ENCODE results near the gene PKNOX2.

PKNOX2 gene

DNA sequence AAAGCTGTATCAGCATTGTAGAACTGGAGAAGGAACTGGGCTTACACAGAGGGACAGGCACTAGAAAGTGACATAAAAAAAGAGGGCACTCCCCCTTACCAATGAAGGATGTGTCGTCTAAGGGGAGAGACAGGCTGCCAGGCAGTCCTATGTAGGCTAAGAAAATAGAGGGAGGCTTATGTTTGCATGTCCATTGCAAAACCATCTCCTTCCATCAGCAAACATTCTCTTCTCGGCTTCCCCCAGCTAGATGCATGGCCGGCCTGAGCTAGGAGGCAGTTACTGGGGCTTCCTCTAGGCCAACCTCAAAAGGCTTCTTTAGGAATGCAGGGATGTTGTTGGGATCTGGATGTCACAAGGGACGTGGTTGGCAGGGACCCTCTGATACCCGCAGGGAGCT is 139.1 kb downstream of the PKNOX2 start:
- in situ Hi-C loops (cut with HindIII; ENCODE audit: low sequenced_read_pairs): no loop called here

DNA sequence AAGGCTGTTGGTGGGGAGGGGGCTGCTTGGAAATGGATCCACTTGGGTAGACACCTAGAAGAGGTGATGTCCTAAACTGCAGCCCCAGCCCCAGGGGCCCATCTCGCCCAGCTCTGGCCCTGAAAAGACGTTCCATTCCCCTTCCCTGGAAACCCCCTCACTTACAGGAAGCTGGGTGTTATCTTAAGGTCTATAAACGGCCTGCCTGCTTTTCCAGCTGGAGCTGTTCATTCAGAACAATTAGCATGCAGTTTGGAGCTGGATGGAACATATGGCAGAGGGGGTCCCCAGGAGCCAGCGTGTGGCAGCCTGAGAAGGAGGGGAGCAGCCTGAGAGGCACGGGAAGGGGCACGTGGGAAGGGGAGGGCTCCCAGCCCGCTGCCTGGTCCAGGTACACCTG is 139.6 kb downstream of the PKNOX2 start:
- in situ Hi-C loops (cut with HindIII; ENCODE audit: low sequenced_read_pairs): no loop called here

DNA sequence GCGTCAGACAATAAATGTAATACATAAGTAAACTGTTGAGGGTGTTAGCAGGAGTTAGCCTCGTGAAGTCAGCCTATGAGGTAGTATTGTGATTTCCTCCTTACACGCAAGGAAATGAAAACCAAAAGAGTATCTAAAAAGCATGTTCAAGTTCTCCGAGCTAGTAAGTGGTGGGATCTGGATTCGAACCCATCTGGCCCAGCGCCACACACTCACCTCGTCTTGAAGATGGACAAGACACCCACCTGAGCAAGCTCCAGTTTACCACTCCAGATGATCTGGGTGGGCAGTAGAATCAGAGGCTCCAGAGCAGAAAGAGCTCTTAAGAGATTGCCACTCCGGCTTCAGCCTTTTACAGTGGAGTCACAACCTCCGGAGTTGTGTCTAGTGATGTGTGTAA is 140.3 kb downstream of the PKNOX2 start:
- in situ Hi-C loops (cut with HindIII; ENCODE audit: low sequenced_read_pairs): no loop called here

DNA sequence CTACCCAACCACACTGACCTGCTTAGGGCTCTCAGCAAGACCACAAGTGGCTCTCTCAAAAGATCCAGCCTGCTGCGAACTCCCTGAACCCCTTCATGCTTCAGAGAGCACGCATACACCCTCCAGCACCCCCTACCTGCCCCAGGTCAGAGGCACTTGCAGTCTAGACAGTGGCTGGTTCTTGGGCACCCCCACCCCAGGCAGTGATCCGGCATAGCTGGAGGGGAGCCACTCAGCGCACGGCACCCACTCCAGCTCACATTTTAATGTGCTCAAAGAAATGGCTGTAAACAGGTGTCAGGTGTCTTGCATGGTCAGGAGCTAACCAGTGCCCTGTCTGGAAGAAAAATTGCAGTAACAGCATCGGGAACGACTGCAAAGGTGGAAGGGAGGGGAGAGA is 140.8 kb downstream of the PKNOX2 start:
- in situ Hi-C loops (cut with HindIII; ENCODE audit: low sequenced_read_pairs): no loop called here

DNA sequence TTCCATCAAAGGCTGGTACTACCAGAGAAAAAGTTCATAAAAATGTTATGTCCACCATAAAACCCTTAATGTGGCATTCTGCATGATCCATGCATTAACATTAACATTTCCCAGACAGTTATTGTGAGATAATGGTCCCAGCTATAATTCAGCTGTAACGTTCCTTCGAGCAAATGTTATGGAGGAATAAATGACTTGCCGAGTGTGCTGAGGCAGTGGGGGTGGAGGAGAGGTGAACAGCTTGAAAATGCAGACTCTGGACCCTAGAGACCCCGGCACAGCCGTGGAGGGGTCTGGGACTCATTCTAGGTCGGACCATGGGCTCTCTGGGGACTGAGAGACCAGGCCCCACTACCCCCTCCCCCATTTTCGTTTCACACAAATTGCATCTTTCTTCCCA is 141.9 kb downstream of the PKNOX2 start:
- in situ Hi-C loops (cut with HindIII; ENCODE audit: low sequenced_read_pairs): no loop called here

DNA sequence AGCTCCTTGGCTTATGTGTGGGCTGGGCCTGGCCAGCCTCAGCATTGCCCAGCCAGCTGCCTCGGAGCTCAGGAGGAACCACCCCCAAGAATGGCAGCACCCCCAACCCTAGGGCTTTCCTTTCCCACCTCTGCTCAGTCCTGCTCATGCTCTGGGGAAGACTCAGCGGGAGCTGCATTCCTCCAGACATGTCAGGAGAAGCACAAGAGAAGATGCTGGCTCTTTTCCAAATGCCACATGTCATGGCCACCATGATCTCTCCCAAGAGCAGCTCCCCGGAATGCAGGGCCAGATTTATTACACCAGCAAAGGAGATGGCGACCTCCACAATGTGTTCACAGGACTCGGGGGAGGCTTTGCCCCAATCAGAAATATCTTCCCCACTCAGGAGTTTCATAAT is 143.7 kb downstream of the PKNOX2 start:
- in situ Hi-C loops (cut with HindIII; ENCODE audit: low sequenced_read_pairs): no loop called here

DNA sequence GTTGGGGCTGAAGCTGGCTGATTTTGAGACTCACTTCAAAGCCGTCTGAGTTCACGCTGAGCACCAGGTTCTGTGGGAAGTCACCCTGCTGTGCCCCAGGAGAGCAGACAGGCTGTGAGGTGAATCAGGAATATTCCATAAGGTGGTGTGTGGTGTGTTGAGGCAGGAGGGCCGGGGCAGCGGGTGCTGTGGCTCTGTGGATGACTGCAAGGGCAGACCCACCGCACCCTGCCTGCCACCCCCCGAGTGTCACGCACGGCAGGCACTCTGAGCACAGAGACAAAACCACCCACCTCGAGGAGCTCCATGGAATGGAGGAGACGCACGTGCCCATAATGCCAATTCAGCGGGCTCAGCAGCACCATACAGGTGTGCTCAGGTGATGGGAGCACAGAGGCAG is 147.8 kb downstream of the PKNOX2 start:
- in situ Hi-C loops (cut with HindIII; ENCODE audit: low sequenced_read_pairs): no loop called here

DNA sequence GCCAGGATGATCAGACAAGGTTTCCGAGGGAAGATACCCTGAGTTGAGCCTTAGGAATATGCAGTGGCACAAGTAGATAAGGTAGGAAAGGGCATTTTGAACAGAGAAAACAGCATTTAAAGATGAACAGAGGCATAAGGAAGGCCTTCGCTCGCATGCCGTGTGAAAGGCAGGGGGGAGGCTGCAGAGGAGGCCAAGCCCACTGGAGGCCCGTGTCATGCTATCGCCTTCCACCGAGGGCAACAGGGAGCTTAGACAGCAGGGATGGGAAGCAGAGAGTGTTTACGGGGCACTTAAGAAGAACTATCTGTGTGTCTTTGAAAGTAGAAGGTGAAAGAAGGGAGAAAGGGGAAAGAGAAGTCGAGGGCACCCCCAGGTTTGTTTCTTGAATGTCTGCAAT is 148.3 kb downstream of the PKNOX2 start:
- in situ Hi-C loops (cut with HindIII; ENCODE audit: low sequenced_read_pairs): no loop called here

DNA sequence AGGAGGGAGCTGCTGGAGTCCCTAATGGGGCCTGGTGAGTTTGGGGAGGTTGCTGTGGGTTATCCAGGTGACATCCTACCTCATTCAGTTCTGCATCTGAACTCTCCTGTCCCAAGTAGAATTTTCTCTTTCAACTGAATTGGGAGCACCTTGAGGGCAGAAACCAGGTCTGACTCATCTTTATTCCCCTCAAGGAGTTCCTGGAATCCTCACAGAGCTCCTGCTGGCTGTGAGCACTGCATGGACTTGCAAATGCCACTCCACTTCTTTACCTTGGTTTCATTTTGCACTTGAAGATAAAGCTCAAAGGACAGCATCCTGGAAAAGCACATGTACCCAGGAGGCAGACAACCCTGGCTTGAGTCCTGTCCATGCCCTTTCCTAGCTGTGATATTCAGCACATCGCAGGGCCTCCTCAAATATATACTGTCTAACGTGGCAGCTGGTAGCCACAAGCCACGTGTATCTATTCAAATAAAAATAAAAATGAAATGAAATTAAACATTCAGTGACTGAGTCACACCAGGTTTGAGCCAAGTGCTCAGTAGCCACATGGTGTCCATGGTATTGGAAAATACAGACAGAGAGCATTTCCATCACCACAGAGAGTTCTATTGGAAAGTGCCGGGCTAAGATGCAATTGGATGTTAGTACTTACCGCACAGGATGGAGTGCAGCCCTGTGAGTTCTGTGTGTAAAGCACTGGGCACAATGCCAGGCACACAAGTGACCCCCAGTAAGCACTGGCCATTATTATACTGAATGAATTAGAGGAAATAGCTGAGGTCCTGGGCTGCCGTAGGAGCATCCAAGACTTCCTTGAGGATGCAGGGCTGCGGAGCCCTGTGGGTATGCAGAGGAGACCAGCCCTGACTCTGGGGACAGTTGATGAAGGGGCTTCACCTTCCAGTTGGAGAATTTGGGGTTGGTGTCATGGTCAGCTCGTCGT is 149.0 kb downstream of the PKNOX2 start:
- in situ Hi-C loops (cut with HindIII; ENCODE audit: low sequenced_read_pairs): no loop called here

DNA sequence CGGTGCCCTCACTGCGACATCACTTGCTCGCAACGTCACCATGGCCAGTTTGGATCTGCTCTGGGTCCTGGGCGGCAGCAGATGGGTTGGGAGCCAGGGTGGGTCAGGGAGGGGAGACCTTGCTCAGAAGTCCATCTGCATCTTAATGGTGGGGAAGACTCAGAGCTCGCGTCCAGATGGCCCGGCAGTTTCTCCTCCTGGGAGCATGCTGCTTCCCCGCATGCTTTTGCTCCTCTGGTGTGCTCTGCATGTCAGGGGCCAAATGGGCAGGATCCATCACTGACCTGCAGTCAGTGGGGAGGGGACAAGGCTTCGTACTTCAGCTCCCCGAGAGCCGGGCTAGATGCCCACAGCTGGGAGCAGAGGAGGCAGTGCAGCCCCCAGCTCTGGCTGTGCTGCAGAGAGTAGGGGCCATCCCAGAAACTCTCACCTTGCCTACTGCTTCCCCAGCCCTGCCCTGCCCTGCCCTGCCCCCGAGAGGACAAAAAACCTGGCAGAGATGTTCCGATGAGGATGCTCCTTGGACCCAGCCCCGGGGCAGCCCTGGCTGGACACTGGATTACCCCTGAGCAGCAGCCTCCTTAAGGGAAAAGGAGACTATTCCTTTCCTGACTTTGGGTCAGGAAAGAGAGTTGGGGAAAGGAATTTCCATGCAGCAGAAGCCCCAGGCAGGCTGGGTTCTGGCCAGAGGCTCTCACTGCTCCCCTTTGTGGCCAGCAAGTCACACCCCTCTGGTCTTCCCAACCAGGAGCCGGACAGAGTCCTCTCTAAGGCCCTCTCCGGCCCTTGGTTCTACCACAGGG is 149.9 kb downstream of the PKNOX2 start:
- in situ Hi-C loops (cut with HindIII; ENCODE audit: low sequenced_read_pairs): no loop called here

DNA sequence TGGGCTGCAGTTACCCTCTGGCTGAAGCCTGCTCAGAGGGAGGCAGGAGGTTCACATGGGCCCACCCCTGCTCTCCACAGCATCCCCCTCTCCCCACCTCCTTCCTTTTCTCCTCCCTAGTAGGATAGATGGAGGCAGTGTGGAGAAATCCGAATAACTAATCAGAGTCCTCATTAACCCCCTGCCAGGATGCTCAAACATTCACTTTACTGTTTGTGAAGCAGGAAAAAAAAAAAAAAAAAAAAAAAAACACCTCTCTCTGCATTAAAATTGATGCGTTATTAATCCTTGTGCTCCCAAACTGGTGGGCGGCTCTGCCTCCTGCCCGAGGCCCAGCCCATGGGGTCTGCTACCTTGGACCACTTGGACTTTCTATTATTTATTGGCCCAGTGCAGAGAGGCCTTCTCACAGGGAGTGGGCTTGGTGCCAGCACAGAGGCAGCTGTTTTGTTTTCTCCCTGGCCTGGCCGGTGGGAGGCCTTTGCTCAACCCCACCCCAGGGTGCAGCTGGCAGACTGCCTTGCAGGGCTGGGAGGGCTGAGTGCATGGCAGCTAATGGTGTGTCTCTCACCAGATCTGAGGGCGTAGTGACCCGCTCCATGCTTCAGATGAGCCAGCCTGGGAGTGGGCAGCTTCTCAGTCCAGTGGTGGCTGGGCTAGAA is 150.7 kb downstream of the PKNOX2 start:
- in situ Hi-C loops (cut with HindIII; ENCODE audit: low sequenced_read_pairs): no loop called here

DNA sequence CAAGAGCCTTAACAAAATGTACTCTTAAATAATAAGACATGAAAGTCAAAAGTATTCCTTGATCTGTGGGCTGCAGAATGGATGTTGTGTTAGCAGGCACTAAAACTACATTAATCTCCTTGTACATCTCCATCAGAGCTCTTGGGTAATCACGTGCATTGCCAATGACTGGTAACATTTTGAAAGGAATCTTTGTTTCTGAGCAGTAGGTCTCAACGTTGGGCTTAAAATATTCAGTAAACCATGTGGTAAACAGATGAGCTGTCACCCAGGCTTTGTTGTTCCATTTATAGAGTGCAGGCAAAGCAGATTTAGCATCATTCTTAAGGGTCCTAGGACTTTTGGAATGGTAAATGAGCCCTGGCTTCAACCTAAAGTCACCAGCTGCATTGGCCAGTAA is 152.9 kb downstream of the PKNOX2 start:
- in situ Hi-C loops (cut with HindIII; ENCODE audit: low sequenced_read_pairs): no loop called here

DNA sequence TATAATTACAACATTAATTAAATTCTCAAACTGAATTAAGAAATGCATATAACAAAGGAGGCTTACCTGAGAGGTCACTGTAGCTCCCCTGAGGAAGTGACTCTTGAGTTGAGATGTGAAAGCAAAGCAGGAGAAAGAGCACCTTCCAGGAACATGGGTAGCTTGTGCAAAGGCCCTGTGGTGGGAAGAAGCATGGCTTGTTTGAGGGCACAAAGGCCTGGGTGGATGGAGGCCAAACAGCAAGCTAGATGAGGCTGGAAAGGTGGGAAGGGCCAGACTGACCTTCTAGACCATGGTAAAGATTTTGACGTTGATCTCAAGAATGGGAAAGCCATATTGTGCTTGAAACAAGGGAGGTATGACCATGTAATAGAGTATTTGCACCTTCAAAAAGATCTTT is 155.1 kb downstream of the PKNOX2 start:
- in situ Hi-C loops (cut with HindIII; ENCODE audit: low sequenced_read_pairs): no loop called here

DNA sequence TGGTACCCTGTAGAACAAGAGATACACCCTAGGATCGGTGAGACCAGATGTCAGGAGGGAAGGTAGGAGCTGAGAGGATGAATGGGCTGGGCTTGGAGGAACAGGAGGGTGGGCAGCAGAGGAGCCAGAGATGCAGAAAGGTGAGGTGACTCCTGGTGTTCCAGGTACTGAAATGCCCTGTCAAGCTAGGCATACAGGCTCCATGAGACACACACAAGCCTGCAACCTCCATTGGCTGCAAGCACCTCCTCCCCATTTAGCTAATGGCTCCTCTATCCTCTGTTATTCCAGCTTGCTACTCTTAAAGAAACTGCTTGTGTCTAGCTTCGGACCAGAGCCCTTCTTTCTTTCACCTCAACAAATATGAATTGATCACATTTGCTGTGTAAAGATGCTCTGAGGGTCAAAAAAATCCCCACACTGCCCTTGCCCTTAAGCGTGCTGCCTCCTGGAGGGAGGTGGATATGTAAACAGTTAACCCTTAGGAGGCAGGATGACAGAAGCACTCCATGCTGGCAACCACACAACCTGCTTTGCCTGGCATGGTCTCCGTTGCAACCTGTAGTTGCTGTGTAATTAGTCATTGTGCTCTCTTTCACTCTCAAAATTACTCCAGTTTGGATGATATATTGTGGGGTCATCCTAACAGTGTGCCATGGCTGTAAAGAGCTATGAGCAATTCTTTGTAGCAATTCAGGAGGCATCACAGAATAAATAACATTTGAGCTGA is 156.0 kb downstream of the PKNOX2 start:
- in situ Hi-C loops (cut with HindIII; ENCODE audit: low sequenced_read_pairs): no loop called here

DNA sequence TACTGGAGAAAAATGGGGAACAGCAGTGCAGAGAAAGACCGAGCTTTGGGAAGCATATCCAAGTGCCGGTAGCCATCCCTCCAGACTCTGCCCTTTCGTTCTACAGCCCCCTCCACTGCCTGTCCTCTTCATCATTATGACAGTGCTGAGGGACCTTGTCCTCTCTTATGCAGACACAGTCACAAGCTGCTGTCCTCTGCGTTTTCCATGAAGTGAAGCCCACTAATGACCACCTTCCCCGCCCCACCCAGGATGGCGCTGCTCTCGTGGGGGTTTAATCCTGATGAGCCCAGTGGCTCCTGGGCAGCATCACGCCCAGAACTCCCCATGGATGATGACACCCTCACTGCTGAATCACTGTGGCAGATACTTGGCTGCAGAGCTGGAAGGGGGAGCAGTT is 157.7 kb downstream of the PKNOX2 start:
- in situ Hi-C loops (cut with HindIII; ENCODE audit: low sequenced_read_pairs): no loop called here

DNA sequence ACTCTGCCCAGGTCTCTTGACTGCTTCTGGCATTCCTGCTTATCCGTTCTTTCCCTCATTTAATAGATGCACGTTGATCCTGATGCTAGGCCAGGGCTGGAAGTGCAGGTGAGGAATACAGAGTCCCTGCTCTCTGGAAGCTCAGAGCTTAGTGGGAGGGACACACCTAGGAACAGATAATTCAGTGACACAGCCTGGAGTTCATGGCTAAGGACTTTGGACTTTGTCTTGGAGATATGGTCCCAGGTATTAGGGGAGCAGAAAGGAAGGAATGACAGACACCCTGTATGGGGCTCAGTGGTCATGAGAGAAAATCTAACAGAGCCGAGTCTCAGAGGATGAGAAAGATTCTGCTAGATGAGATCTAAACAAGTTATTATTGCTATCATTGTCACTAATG is 160.6 kb downstream of the PKNOX2 start:
- in situ Hi-C loops (cut with HindIII; ENCODE audit: low sequenced_read_pairs): no loop called here

DNA sequence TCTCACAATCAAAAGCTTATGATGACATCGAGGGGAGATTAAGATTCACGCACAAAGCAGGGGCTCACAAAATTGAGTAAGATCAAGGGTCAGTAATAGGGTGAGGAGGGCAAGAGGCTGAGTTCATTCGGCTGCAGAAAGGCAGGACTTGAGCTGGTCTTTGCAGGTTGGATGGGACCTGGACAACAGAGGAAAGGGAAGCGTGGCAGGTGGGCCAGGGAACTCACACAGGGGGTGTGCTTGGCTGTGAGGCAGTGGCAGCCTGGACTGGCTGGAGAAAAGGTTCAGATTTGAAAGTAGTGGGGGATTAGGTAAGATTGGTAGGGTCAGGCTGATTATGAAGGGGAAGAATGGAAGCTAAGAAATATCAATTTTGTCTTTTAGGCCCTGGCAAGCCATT is 161.6 kb downstream of the PKNOX2 start:
- in situ Hi-C loops (cut with HindIII; ENCODE audit: low sequenced_read_pairs): no loop called here

DNA sequence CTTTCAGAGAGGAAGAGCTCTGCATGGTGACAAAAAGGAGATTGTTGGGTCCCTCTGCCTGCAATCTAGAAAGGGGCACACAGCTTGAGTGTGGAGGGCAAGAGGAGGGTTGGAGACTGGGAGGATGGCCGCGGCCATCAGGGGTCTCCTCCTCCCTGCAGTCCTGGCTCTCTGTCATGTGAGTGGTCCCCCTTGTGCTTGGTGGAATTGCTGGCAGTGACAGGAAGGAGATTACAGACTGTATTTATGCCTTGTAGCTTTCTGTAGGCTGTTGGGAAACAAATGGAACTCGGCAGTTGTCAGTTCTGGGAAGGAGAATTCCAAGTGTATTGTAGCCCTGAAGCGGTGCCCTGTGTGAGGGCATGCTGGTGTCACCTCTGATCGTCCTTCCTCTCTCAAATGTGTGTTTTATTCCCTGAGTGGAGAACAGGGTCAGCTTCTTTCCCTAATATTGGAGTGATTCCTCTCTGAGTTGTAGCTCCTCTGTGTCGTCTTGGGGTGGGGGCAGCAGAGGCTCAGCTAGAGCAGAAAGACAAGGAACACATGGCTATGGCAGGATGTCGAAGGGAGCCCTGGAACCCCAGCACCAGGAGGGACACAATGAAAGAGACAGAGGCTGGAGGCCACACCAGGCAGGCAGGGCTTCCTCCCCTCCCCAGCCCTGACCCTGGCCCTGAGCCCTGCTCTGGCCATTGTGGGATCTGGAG is 163.1 kb downstream of the PKNOX2 start:
- in situ Hi-C loops (cut with HindIII; ENCODE audit: low sequenced_read_pairs): no loop called here

DNA sequence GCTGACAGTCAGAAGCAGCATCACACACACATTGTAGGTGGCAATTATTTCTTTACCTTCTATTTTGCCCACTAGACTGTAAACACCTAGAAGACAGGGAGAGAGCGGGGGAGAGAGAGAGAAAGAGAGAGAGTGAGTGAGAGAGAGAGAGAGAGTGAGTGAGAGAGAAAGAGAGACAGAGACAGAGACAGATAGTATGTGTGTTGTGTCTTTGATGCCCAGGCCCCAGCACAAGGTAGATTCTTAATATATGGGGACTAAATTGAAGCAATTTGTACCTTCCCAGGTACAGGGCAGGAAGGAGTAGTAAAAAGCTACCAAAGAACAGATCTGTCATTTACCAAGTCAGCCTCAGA is 163.7 kb downstream of the PKNOX2 start:
- in situ Hi-C loops (cut with HindIII; ENCODE audit: low sequenced_read_pairs): no loop called here

DNA sequence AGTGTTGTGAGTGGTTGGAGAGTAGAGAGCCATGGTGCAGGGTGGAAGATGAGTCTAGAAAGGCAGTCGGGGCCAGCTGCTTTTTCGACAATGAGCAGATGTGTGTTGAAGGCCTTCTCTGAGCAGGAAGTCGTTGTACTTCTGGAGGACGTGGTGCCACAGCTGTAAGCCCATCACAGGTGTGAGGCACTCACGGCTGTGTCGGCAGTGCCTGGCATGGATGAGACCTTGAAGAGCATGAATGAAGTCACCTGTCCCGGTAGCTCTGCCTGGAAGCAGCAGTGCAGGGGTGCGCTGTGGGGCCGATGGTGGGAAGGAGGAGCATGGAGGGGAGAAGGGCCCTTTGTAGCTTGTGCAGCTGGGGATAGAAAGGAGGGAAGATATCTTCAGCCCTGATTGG is 165.2 kb downstream of the PKNOX2 start:
- in situ Hi-C loops (cut with HindIII; ENCODE audit: low sequenced_read_pairs): no loop called here
